Endothelial cell (in vitro differentiated cells): ENCODE data around the gene DNAJC1. TPM values are rescaled to one million over a fixed set of nuclear protein-coding genes. Genes with fewer than 3 reads are reported as not detected.

Source experiments
- DNase-seq: peaks from one replicate; pipeline ENCODE4 v3.0.0; 2021; ENCODE audit warnings: low spot score
- H3K27ac Mint-ChIP-seq: one replicate; pipeline ENCODE4 v1.8.0; 2021; ENCODE audit warnings: mixed read lengths, inconsistent platforms; ENCODE audit not compliant: unreplicated experiment
- H3K27me3 Mint-ChIP-seq: one replicate; pipeline ENCODE4 v1.8.0; 2021; ENCODE audit warnings: mild to moderate bottlenecking, moderate library complexity, mixed read lengths, inconsistent platforms; ENCODE audit not compliant: unreplicated experiment
- H3K36me3 Mint-ChIP-seq: one replicate; pipeline ENCODE4 v1.8.0; 2021; ENCODE audit warnings: mild to moderate bottlenecking, low read depth, mixed read lengths, inconsistent platforms; ENCODE audit not compliant: unreplicated experiment
- H3K4me1 Mint-ChIP-seq: one replicate; pipeline ENCODE4 v1.8.0; 2021; ENCODE audit warnings: mild to moderate bottlenecking, mixed read lengths, inconsistent platforms; ENCODE audit not compliant: unreplicated experiment
- H3K4me3 Mint-ChIP-seq: one replicate; pipeline ENCODE4 v1.8.0; 2021; ENCODE audit warnings: mild to moderate bottlenecking, mixed read lengths, inconsistent platforms; ENCODE audit not compliant: unreplicated experiment
- H3K9me3 Mint-ChIP-seq: one replicate; pipeline ENCODE4 v1.8.0; 2021; ENCODE audit warnings: mixed read lengths, inconsistent platforms; ENCODE audit not compliant: unreplicated experiment
- total RNA-seq: library from RNA; stranded (reverse); fragmentation: NEBNext Ultra II Directional; extraction: Animal tissue kit (Norgen Biotek cat#: 25700); gene quantifications from one replicate; pipeline ENCODE4 v1.2.1, GENCODE V29; 2021; ENCODE audit not compliant: unreplicated experiment
- TF ChIP-seq, protein P1 (sequence below): fragments of 200-600 bp; sonication (generic); IDR thresholded peaks from one replicate; pipeline ENCODE4 v1.5.0; 2021; ENCODE audit warnings: antibody characterized with exemption; ENCODE audit not compliant: unreplicated experiment

The DNAJC1 gene
- total RNA-seq, 1 donor from 2014 or later = 32.0 TPM

DNA sequence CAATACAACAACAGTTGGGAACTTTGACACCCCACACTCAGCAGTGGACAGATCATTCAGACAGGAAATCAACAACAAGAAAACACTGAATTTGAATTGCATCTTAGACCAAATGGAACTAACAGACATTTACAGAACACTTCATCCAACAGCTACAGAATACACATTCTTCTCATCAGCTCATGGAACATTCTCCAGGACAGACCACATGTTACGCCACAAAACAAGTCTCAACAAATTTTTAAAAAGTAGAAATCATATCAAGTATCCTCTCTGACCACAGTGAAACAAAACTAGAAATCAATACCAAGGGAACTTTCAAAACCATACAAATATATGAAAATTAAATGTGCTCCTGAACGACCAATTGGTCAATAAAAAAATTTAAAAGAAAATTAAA lies 212.3 kb downstream of the DNAJC1 start:
- H3K27ac Mint-ChIP-seq = no peak overlapping the region
- H3K27me3 Mint-ChIP-seq = no peaks in the 10 kb centered on the region
- H3K4me3 Mint-ChIP-seq = no peak overlapping the region
- no peaks in the 10 kb centered on the region for H3K4me1 Mint-ChIP-seq
- TF ChIP-seq, protein P1, sequence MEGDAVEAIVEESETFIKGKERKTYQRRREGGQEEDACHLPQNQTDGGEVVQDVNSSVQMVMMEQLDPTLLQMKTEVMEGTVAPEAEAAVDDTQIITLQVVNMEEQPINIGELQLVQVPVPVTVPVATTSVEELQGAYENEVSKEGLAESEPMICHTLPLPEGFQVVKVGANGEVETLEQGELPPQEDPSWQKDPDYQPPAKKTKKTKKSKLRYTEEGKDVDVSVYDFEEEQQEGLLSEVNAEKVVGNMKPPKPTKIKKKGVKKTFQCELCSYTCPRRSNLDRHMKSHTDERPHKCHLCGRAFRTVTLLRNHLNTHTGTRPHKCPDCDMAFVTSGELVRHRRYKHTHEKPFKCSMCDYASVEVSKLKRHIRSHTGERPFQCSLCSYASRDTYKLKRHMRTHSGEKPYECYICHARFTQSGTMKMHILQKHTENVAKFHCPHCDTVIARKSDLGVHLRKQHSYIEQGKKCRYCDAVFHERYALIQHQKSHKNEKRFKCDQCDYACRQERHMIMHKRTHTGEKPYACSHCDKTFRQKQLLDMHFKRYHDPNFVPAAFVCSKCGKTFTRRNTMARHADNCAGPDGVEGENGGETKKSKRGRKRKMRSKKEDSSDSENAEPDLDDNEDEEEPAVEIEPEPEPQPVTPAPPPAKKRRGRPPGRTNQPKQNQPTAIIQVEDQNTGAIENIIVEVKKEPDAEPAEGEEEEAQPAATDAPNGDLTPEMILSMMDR = no peak
- peaks cover 4% of the 10 kb centered on the region for H3K36me3 Mint-ChIP-seq
- no peaks in the 10 kb centered on the region for H3K9me3 Mint-ChIP-seq
- no peak for DNase-seq

DNA sequence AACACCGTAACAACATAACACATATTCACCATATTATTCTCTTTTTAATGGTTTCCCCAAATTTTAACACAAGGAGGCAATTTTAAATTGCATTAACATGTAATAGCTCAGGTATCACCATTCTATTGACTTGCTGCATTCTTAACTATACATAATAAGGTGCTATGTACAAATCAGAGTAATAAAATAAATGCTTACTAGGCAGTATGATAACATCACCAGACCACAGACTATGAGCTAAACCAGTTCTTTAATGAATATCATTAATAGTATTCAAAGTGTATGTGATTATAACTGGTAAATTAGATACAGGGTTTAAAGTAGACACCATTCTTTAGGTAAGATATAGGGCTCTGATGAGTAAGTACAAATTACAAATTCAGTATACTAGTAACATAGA lies 226.6 kb downstream of the DNAJC1 start:
- H3K27me3 Mint-ChIP-seq = peaks cover 1% of the 10 kb centered on the region
- no peaks in the 10 kb centered on the region for H3K4me1 Mint-ChIP-seq
- H3K36me3 Mint-ChIP-seq = peaks cover 12% of the 10 kb centered on the region
- H3K9me3 Mint-ChIP-seq = no peaks in the 10 kb centered on the region
- H3K4me3 Mint-ChIP-seq = no peak overlapping the region
- H3K27ac Mint-ChIP-seq = no peak overlapping the region
- TF ChIP-seq, protein P1 = no peak
- DNase-seq = no peak

DNA sequence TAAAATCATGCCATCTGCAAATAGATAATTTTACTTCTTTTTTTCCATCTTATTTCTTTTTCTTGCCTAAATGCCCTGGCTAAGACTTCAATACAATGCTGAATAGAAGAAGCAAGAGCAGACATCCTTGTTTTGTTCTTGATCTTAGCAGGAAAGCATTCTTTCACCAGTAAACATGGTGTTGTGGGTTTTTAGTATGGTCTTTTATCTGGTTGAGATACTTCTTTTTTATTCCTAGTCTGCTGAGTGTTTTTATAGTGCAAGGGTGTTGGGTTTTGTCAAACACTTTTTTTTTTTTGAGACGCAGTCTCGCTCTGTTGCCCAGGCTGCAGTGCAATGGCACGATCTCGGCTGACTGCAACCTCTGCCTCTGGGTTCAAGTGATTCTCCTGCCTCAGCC lies 232.3 kb downstream of the DNAJC1 start:
- Mint-ChIP-seq H3K27me3 (no peaks in the 10 kb centered on the region), H3K27ac (no peak overlapping the region), H3K36me3 (no peaks in the 10 kb centered on the region), H3K4me3 (no peak overlapping the region), H3K9me3 (no peaks in the 10 kb centered on the region), H3K4me1 (no peaks in the 10 kb centered on the region)
- DNase-seq = no peak
- TF ChIP-seq, protein P1 = no peak

DNA sequence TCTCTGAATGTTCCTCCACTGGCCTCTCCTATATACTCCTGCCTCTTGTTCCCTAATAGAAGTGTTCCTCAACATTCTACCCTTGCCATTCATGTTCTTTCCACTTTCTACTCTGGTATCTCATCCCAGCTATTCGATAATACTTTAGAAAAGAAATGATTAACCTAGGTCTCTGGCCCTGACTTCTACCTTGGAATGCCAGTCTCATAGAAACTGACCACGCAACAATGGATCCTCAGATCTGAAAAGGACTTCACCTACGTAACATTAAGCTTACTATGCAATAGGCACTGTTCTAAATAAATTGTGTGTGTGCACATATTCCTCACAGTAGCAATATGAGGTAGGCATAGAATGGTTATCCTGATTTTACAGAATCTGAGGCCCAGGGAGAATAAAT lies 234.5 kb downstream of the DNAJC1 start:
- no peak overlapping the region for H3K27ac Mint-ChIP-seq
- no peaks in the 10 kb centered on the region for H3K36me3 Mint-ChIP-seq
- no peaks in the 10 kb centered on the region for H3K27me3 Mint-ChIP-seq
- DNase-seq = no peak
- H3K4me3 Mint-ChIP-seq = no peak overlapping the region
- TF ChIP-seq, protein P1 = no peak
- no peaks in the 10 kb centered on the region for H3K9me3 Mint-ChIP-seq
- peaks cover 3% of the 10 kb centered on the region for H3K4me1 Mint-ChIP-seq

DNA sequence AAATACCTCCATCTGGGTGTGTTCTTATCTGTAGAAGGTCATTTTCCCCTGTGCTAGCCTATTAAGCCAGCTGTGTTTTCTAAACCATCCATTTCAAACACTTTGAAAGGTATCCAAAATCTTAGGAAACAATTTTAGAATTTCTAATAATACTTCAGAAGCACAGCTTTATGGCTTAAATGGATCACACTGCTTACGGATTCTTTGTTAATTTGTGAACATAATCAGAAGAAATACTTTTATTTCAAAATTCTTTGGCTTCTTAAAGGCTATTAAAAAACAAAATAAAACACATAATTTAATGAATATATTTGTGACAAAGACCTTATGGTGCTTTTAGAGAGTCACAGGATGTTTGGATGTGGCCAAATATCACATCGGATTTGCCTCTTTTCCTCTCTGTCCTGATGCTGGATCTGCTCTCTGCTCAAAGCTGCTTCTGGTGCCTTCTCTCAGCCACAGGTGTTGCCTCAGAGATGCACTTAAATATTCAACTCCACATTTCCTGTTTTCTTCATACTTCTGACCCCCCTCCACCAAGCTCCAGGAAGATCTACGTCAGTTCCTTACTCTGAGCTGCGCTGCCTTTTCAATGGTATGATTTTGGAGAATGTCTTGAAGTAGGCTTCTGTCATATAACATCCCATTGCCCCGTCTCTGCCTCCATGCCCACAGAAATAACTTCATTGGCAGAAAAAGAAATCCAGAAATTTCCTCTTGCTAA lies 238.9 kb downstream of the DNAJC1 start:
- H3K4me3 Mint-ChIP-seq = no peak overlapping the region
- H3K4me1 Mint-ChIP-seq = peaks cover 3% of the 10 kb centered on the region
- H3K27me3 Mint-ChIP-seq = no peaks in the 10 kb centered on the region
- H3K9me3 Mint-ChIP-seq = no peaks in the 10 kb centered on the region
- H3K36me3 Mint-ChIP-seq = no peaks in the 10 kb centered on the region
- no peak overlapping the region for H3K27ac Mint-ChIP-seq
- DNase-seq = no peak
- TF ChIP-seq, protein P1 = no peak
